Suprapubic skin (tissue), 4 donors: ENCODE results near the gene LARP1. TPM values are rescaled to one million over a fixed set of nuclear protein-coding genes. Genes with fewer than 3 reads are reported as not detected.
"Not testable (repeated sequence)": the region's sequence is repeated elsewhere in the genome, so short reads cannot be mapped to it uniquely, and the experiment has no call there.

Experiments used
- DNase-seq, 2 donors: peaks; one replicate each; pipeline ENCODE4 v3.0.0-alpha.2; 2019; ENCODE audit warnings: low spot score in 2 of 2
- H3K27ac ChIP-seq: fragments of 200-600 bp; sonication (generic); one replicate; pipeline ENCODE4 v1.5.1; 2019
- H3K27me3 ChIP-seq: fragments of 200-600 bp; sonication (generic); one replicate; pipeline ENCODE4 v1.5.1; 2019
- H3K36me3 ChIP-seq: fragments of 200-600 bp; sonication (generic); one replicate; pipeline ENCODE4 v1.5.1; 2019
- H3K4me1 ChIP-seq: fragments of 200-600 bp; sonication (generic); one replicate; pipeline ENCODE4 v1.5.1; 2019
- H3K4me3 ChIP-seq: fragments of 200-600 bp; sonication (generic); one replicate; pipeline ENCODE4 v1.5.1; 2019; ENCODE audit warnings: mild to moderate bottlenecking
- H3K9me3 ChIP-seq: fragments of 200-600 bp; sonication (generic); one replicate; pipeline ENCODE4 v1.5.1; 2019
- CTCF ChIP-seq, 2 donors: fragments of 200-600 bp in 1 of 2; fragments of 450-650 bp in 1 of 2; sonication (generic) in 1 of 2; IDR thresholded peaks; one replicate each; pipeline ENCODE4 v1.5.1; 2016 to 2019; ENCODE audit warnings: antibody characterized with exemption in 2 of 2, mild to moderate bottlenecking in 1 of 2, moderate library complexity in 1 of 2
- EP300 ChIP-seq: sonication (generic); formaldehyde crosslinking; IDR thresholded peaks from one replicate; pipeline ENCODE4 v1.6.1; 2017; ENCODE audit warnings: antibody characterized with exemption
- POLR2A ChIP-seq, 2 donors: fragments of 450-650 bp; IDR thresholded peaks; one replicate each; pipeline ENCODE4 v1.6.1; 2017; ENCODE audit warnings: antibody characterized with exemption in 2 of 2, mild to moderate bottlenecking in 2 of 2, moderate library complexity in 2 of 2
- POLR2AphosphoS5 ChIP-seq, 3 donors: sonication (generic); formaldehyde crosslinking; IDR thresholded peaks; one replicate each; pipeline ENCODE4 v1.6.1; 2017; ENCODE audit warnings: antibody characterized with exemption in 3 of 3
- WGBS: methylation state at CpG from one replicate; pipeline ENCODE4 v1.1.5; 2018; 5-methylcytosine and 5-hydroxymethylcytosine counted together
- total RNA-seq, 4 donors: library from RNA; depleted of rRNA; stranded (reverse); fragments of >200 nt; gene quantifications; one replicate each; pipeline ENCODE4 v1.1.0, GENCODE V29; 2016

The LARP1 gene
- total RNA-seq, 4 donors from 2014 or later, result 98.5 to 127 (median 110) TPM

GRCh38 chr5:154834053-154834452 lies 78.9 kb downstream of the LARP1 start:
- no peak for DNase-seq
- H3K9me3 ChIP-seq, result no peaks in the 10 kb centered on the region
- H3K27me3 ChIP-seq, result no peaks in the 10 kb centered on the region
- H3K27ac ChIP-seq, result peak overlapping the region; percentile 74
- H3K4me1 ChIP-seq, result peaks cover 38% of the 10 kb centered on the region
- peaks cover 43% of the 10 kb centered on the region for H3K36me3 ChIP-seq
- WGBS, result 93% methylated on average over 1 of the region's 1 CpG
- no peak overlapping the region for H3K4me3 ChIP-seq
- TF ChIP-seq POLR2AphosphoS5 (IDR thresholded peaks at IDR 0.05), result no peak
- TF ChIP-seq CTCF (IDR thresholded peaks at IDR 0.05), result no peak
- TF ChIP-seq EP300, result no peak
- no peak for TF ChIP-seq POLR2A (IDR thresholded peaks at IDR 0.05)

GRCh38 chr5:154835701-154836052 lies 80.5 kb downstream of the LARP1 start:
- Histone ChIP-seq H3K27ac (peak overlapping the region; percentile 74), H3K36me3 (peaks cover 30% of the 10 kb centered on the region), H3K4me1 (peaks cover 21% of the 10 kb centered on the region)
- not testable (repeated sequence) for H3K4me3 ChIP-seq, H3K9me3 ChIP-seq, DNase-seq, H3K27me3 ChIP-seq
- WGBS, result 61% methylated on average over 9 of the region's 9 CpGs

- no peak overlapping the region for H3K4me3 ChIP-seq
- H3K4me1 ChIP-seq, result peaks cover 21% of the 10 kb centered on the region
- H3K27me3 ChIP-seq, result no peaks in the 10 kb centered on the region
- no peaks in the 10 kb centered on the region for H3K9me3 ChIP-seq
- DNase-seq, result no peak
- peak overlapping the region; percentile 74 for H3K27ac ChIP-seq
- 92% methylated on average over 6 of the region's 6 CpGs for WGBS
- TF ChIP-seq POLR2AphosphoS5 (IDR thresholded peaks at IDR 0.05), result no peak
- no peak for TF ChIP-seq EP300
- no peak for TF ChIP-seq CTCF (IDR thresholded peaks at IDR 0.05)
- TF ChIP-seq POLR2A (IDR thresholded peaks at IDR 0.05), result no peak
- peaks cover 25% of the 10 kb centered on the region for H3K36me3 ChIP-seq
Observed at GRCh38 chr5:154836225-154836624, 81.0 kb downstream of the LARP1 start.

- DNase-seq, result no peak
- Histone ChIP-seq H3K27ac (no peak overlapping the region), H3K4me1 (peaks cover 21% of the 10 kb centered on the region), H3K4me3 (no peak overlapping the region), H3K9me3 (no peaks in the 10 kb centered on the region), H3K27me3 (no peaks in the 10 kb centered on the region), H3K36me3 (peaks cover 20% of the 10 kb centered on the region)
- TF ChIP-seq EP300 (no peak), CTCF (IDR thresholded peaks at IDR 0.05) (no peak), POLR2A (IDR thresholded peaks at IDR 0.05) (no peak), POLR2AphosphoS5 (IDR thresholded peaks at IDR 0.05) (no peak)
- 88% methylated on average over 6 of the region's 6 CpGs for WGBS
Observed at GRCh38 chr5:154837009-154837901, 82.1 kb downstream of the LARP1 start.

- WGBS, result 78% methylated on average over 6 of the region's 6 CpGs
- H3K27ac ChIP-seq, result no peak overlapping the region
Observed at GRCh38 chr5:154840435-154841272, 85.5 kb downstream of the LARP1 start.

More at GRCh38 chr5:154840435-154841272, 85.5 kb downstream of the LARP1 start:
- no peak for DNase-seq
- TF ChIP-seq POLR2A (IDR thresholded peaks at IDR 0.05) (no peak), EP300 (no peak), POLR2AphosphoS5 (IDR thresholded peaks at IDR 0.05) (no peak), CTCF (IDR thresholded peaks at IDR 0.05) (no peak)
- H3K27me3 ChIP-seq, result no peaks in the 10 kb centered on the region
- peaks cover 8% of the 10 kb centered on the region for H3K4me1 ChIP-seq
- no peaks in the 10 kb centered on the region for H3K9me3 ChIP-seq
- no peak overlapping the region for H3K4me3 ChIP-seq
- peaks cover 13% of the 10 kb centered on the region for H3K36me3 ChIP-seq
